Mesenchymal stem cell (in vitro differentiated cells and primary cell): ENCODE results near the gene ZNF556.
"Not testable (repeated sequence)": the region's sequence is repeated elsewhere in the genome, so short reads cannot be mapped to it uniquely, and the experiment has no call there.

Experiments used
- DNase-seq: peaks from one replicate; pipeline ENCODE4 v3.0.0-alpha.2; 2013
- H2AFZ ChIP-seq: one replicate; pipeline ENCODE4 v1.6.1; 2013; ENCODE audit warnings: low read depth, mild to moderate bottlenecking, control low read depth, inconsistent platforms, low read length, moderate library complexity
- H2AK5ac ChIP-seq: 2 replicates; pipeline ENCODE4 v1.6.1; 2013; ENCODE audit warnings: low read length, moderate library complexity, mild to moderate bottlenecking, inconsistent platforms; ENCODE audit not compliant: severe bottlenecking
- H2BK120ac ChIP-seq: one replicate; pipeline ENCODE4 v1.6.1; 2013; ENCODE audit warnings: low read depth, mild to moderate bottlenecking, inconsistent platforms, low read length, moderate library complexity
- H2BK12ac ChIP-seq, 2 experiments: one replicate each; pipeline ENCODE4 v1.6.1; 2013; ENCODE audit warnings: inconsistent platforms in 2 of 2, low read length in 2 of 2, mild to moderate bottlenecking in 2 of 2, moderate library complexity in 2 of 2, control low read depth in 1 of 2
- H2BK15ac ChIP-seq: one replicate; pipeline ENCODE4 v1.6.1; 2013; ENCODE audit warnings: mild to moderate bottlenecking, low read depth, inconsistent platforms; ENCODE audit not compliant: poor library complexity, severe bottlenecking
- H2BK5ac ChIP-seq: 2 replicates; pipeline ENCODE4 v1.6.1; 2013; ENCODE audit warnings: low read depth, mild to moderate bottlenecking, low read length, control low read depth, inconsistent platforms; ENCODE audit not compliant: poor library complexity, severe bottlenecking
- H3K14ac ChIP-seq, 2 experiments: one replicate each; pipeline ENCODE4 v1.6.1; 2013; ENCODE audit warnings: inconsistent platforms in 2 of 2, low read length in 2 of 2, control low read depth in 1 of 2, mild to moderate bottlenecking in 1 of 2, moderate library complexity in 1 of 2
- H3K18ac ChIP-seq, 2 experiments: one replicate each; pipeline ENCODE4 v1.6.1; 2013; ENCODE audit warnings: inconsistent platforms in 2 of 2, low read length in 2 of 2, control low read depth in 1 of 2, low read depth in 1 of 2, mild to moderate bottlenecking in 1 of 2
- H3K23ac ChIP-seq, 2 experiments: one replicate each; pipeline ENCODE4 v1.6.1; 2013; ENCODE audit warnings: inconsistent platforms in 2 of 2, low read length in 2 of 2, mild to moderate bottlenecking in 2 of 2, moderate library complexity in 2 of 2, control low read depth in 1 of 2
- H3K27ac ChIP-seq: 2 replicates; pipeline ENCODE4 v1.5.1; 2013; ENCODE audit warnings: mild to moderate bottlenecking, moderate library complexity, low read length, control low read depth, inconsistent platforms; ENCODE audit not compliant: poor library complexity, severe bottlenecking
- H3K27me3 ChIP-seq, 2 experiments: 2 replicates each; pipeline versions ENCODE4 v1.6.1 to v1.7.0; 2013; ENCODE audit warnings: low read length in 2 of 2, mild to moderate bottlenecking in 2 of 2, moderate library complexity in 2 of 2, control low read depth in 1 of 2, inconsistent platforms in 1 of 2; ENCODE audit not compliant: control insufficient read depth in 1 of 2, insufficient read depth in 1 of 2
- H3K36me3 ChIP-seq, 2 experiments: 2 replicates each; pipeline versions ENCODE4 v1.6.1 to v1.7.0; 2013; ENCODE audit warnings: low read length in 2 of 2, control low read depth in 1 of 2, inconsistent platforms in 1 of 2, low read depth in 1 of 2, mild to moderate bottlenecking in 1 of 2; ENCODE audit not compliant: insufficient read depth in 2 of 2, control insufficient read depth in 1 of 2
- H3K4ac ChIP-seq, 2 experiments: one replicate each; pipeline ENCODE4 v1.6.1; 2013; ENCODE audit warnings: inconsistent platforms in 2 of 2, low read length in 2 of 2, mild to moderate bottlenecking in 2 of 2, moderate library complexity in 2 of 2, control low read depth in 1 of 2, low read depth in 1 of 2
- H3K4me1 ChIP-seq: 2 replicates; pipeline ENCODE4 v1.6.1; 2013; ENCODE audit warnings: low read depth, low read length, control low read depth; ENCODE audit not compliant: control insufficient read depth, insufficient read depth
- H3K4me2 ChIP-seq: 2 replicates; pipeline ENCODE4 v1.6.1; 2013; ENCODE audit warnings: low read length, mild to moderate bottlenecking, inconsistent platforms; ENCODE audit not compliant: poor library complexity, severe bottlenecking
- H3K4me3 ChIP-seq, 2 experiments: 2 replicates each; pipeline versions ENCODE4 v1.5.1 to v1.7.0; 2013; ENCODE audit warnings: low read length in 2 of 2, mild to moderate bottlenecking in 2 of 2, control low read depth in 1 of 2, low read depth in 1 of 2; ENCODE audit not compliant: insufficient read depth in 1 of 2
- H3K79me1 ChIP-seq: replicated peaks from 2 replicates; pipeline ENCODE4 v1.6.1; 2013; ENCODE audit warnings: mild to moderate bottlenecking, control low read depth, low read length, inconsistent platforms; ENCODE audit not compliant: poor library complexity, severe bottlenecking
- H3K9ac ChIP-seq: 2 replicates; pipeline ENCODE4 v1.7.0; 2013; ENCODE audit warnings: mild to moderate bottlenecking, low read length, moderate library complexity
- H3K9me3 ChIP-seq: 2 replicates; pipeline ENCODE4 v1.7.0; 2013; ENCODE audit warnings: mild to moderate bottlenecking, low read length; ENCODE audit not compliant: control insufficient read depth
- H4K8ac ChIP-seq: one replicate; pipeline ENCODE4 v1.6.1; 2013; ENCODE audit warnings: inconsistent platforms, mild to moderate bottlenecking, low read length, moderate library complexity
- H4K91ac ChIP-seq: one replicate; pipeline ENCODE4 v1.6.1; 2013; ENCODE audit warnings: mild to moderate bottlenecking, low read length, inconsistent platforms
- WGBS: methylation state at CpG from one replicate; pipeline ENCODE4 v1.1.7; 2013; ENCODE audit warnings: mixed read lengths; 5-methylcytosine and 5-hydroxymethylcytosine counted together

ZNF556 gene

GRCh38 chr19:2896694-2897093 is 29.6 kb downstream of the ZNF556 start:
- WGBS, result 63% methylated on average over 7 of the region's 8 CpGs
- H3K9ac ChIP-seq, result no peak overlapping the region
- no peak overlapping the region for H3K23ac ChIP-seq
- H3K14ac ChIP-seq, result no peak overlapping the region
- no peak overlapping the region for H3K4me3 ChIP-seq
- H3K27me3 ChIP-seq, result peaks cover 0 to 4% of the 10 kb centered on the region in 2 experiments
- peaks cover 8% of the 10 kb centered on the region for H3K9me3 ChIP-seq
- H3K4me2 ChIP-seq, result no peak overlapping the region
- H2BK5ac ChIP-seq, result no peak overlapping the region
- no peak overlapping the region for H4K8ac ChIP-seq
- H3K18ac ChIP-seq, result no peak overlapping the region
- H3K4ac ChIP-seq, result no peak overlapping the region
- H3K4me1 ChIP-seq, result peaks cover 5% of the 10 kb centered on the region
- no peak overlapping the region for H3K27ac ChIP-seq
- H2AFZ ChIP-seq, result no peak overlapping the region
- no peak overlapping the region for H4K91ac ChIP-seq
- DNase-seq, result no peak
- H2AK5ac ChIP-seq, result no peak overlapping the region
- H2BK15ac ChIP-seq, result no peak overlapping the region
- H2BK12ac ChIP-seq, result no peak overlapping the region
- no peaks in the 10 kb centered on the region for H3K36me3 ChIP-seq
- H2BK120ac ChIP-seq, result no peak overlapping the region
- peaks cover 5% of the 10 kb centered on the region for H3K79me1 ChIP-seq

- peaks cover 8% of the 10 kb centered on the region for H3K9me3 ChIP-seq
- peaks cover 19% of the 10 kb centered on the region for H3K79me1 ChIP-seq
- DNase-seq, result peak; percentile 99
- peak within 1 kb of the TSS in 1 of 2 experiments; percentile 93 for H3K23ac ChIP-seq
- H2AK5ac ChIP-seq, result no peak within 1 kb of the TSS
- H4K8ac ChIP-seq, result peak within 1 kb of the TSS; percentile 78
- H3K27ac ChIP-seq, result no peak within 1 kb of the TSS
- H2AFZ ChIP-seq, result peak within 1 kb of the TSS; percentile 100
- H2BK12ac ChIP-seq, result peak within 1 kb of the TSS in 1 of 2 experiments; percentile 63
- no peaks in the 10 kb centered on the region for H3K27me3 ChIP-seq
- peak within 1 kb of the TSS; percentile 83 for H4K91ac ChIP-seq
- H3K4me3 ChIP-seq, result peak within 1 kb of the TSS; percentile 88 to 91
- peak within 1 kb of the TSS in 1 of 2 experiments; percentile 73 for H3K14ac ChIP-seq
- no peak within 1 kb of the TSS for H2BK5ac ChIP-seq
- peak within 1 kb of the TSS; percentile 73 for H2BK15ac ChIP-seq
- peak within 1 kb of the TSS; percentile 89 for H3K9ac ChIP-seq
- peaks cover 9% of the 10 kb centered on the region for H3K4me1 ChIP-seq
- peak within 1 kb of the TSS; percentile 97 for H3K4me2 ChIP-seq
- H3K4ac ChIP-seq, result peak within 1 kb of the TSS; percentile 13 to 49
- H3K36me3 ChIP-seq, result no peaks in the 10 kb centered on the region
- under 1% methylated on average over 92 of the region's 100 CpGs for WGBS
- peak within 1 kb of the TSS; percentile 83 to 84 for H3K18ac ChIP-seq
- H2BK120ac ChIP-seq, result no peak within 1 kb of the TSS
Observed at GRCh38 chr19:2900296-2901252, 33.4 kb downstream of the ZNF556 start, which contains the start of gene ZNF57. TSS of gene ZNF57 (plus strand) at chr19:2900928. CDS start at chr19:2901046, 118 bp downstream.

GRCh38 chr19:2902590-2903218 is 35.6 kb downstream of the ZNF556 start:
- H3K9me3 ChIP-seq, result no peaks in the 10 kb centered on the region
- H3K14ac ChIP-seq, result no peak overlapping the region
- no peak overlapping the region for H3K27ac ChIP-seq
- no peak overlapping the region for H2BK12ac ChIP-seq
- H2BK120ac ChIP-seq, result no peak overlapping the region
- no peak overlapping the region for H2AK5ac ChIP-seq
- H3K4me1 ChIP-seq, result peaks cover 9% of the 10 kb centered on the region
- no peak overlapping the region for H4K91ac ChIP-seq
- H3K4me2 ChIP-seq, result no peak overlapping the region
- H2BK15ac ChIP-seq, result no peak overlapping the region
- no peak overlapping the region for H2AFZ ChIP-seq
- no peak overlapping the region for H4K8ac ChIP-seq
- 91% methylated on average over 13 of the region's 13 CpGs for WGBS
- H3K27me3 ChIP-seq, result no peaks in the 10 kb centered on the region
- DNase-seq, result no peak
- no peak overlapping the region for H3K4me3 ChIP-seq
- H3K23ac ChIP-seq, result no peak overlapping the region
- no peak overlapping the region for H3K4ac ChIP-seq
- H3K9ac ChIP-seq, result peak overlapping the region; percentile 89
- peaks cover 0 to 5% of the 10 kb centered on the region in 2 experiments for H3K36me3 ChIP-seq
- peaks cover 34% of the 10 kb centered on the region for H3K79me1 ChIP-seq
- H3K18ac ChIP-seq, result no peak overlapping the region
- H2BK5ac ChIP-seq, result no peak overlapping the region

- H4K8ac ChIP-seq, H3K36me3 ChIP-seq, DNase-seq, H3K4me2 ChIP-seq, H4K91ac ChIP-seq, H3K27me3 ChIP-seq, H2BK120ac ChIP-seq, H3K27ac ChIP-seq, H3K4me3 ChIP-seq, H3K23ac ChIP-seq, H3K14ac ChIP-seq, H2BK12ac ChIP-seq, H3K9ac ChIP-seq, H2AK5ac ChIP-seq, H3K18ac ChIP-seq, H3K4ac ChIP-seq, H3K4me1 ChIP-seq, H2BK5ac ChIP-seq, H2BK15ac ChIP-seq, H2AFZ ChIP-seq, H3K9me3 ChIP-seq: not testable (repeated sequence)
- peaks cover 36% of the 10 kb centered on the region for H3K79me1 ChIP-seq
- 94% methylated on average over 13 of the region's 13 CpGs for WGBS
Observed at GRCh38 chr19:2903326-2903725, 36.2 kb downstream of the ZNF556 start.
